H1 (cell line): Measurements from ENCODE around the gene RERE. TPM values are rescaled to one million over a fixed set of nuclear protein-coding genes. Genes with fewer than 3 reads are reported as not detected.

Experiments
- CTCF ChIA-PET: fragments of 300-600 bp; sonication (Branson Sonifier 250); formaldehyde crosslinking; loops from one replicate; lab custom pipeline; 2021; ENCODE audit not compliant: partially characterized antibody; lab: Charles Lee
- POLR2A ChIA-PET: fragments of 300-600 bp; sonication (Branson Sonifier 250); formaldehyde crosslinking; loops from one replicate; lab custom pipeline; 2021; ENCODE audit warnings: inconsistent platforms; ENCODE audit not compliant: partially characterized antibody; lab: Charles Lee
- DNase-seq, 2 experiments: peaks; one replicate each; pipeline versions ENCODE4 v3.0.0 to v3.0.0-alpha.2; 2010 to 2022; ENCODE audit warnings: low spot score in 2 of 2, low read depth in 1 of 2, mixed read lengths in 1 of 2
- FAIRE-seq: peaks from 2 replicates; lab custom pipeline; 2011; peaks lifted over from hg19 to GRCh38; lab: Jason Lieb, UNC
- H2AFZ ChIP-seq: 2 replicates; pipeline ENCODE4 v1.8.1; 2012; ENCODE audit warnings: low read length, inconsistent platforms
- H2AK5ac ChIP-seq: 2 replicates; pipeline ENCODE4 v1.6.1; 2013; ENCODE audit warnings: low read depth, low read length
- H2BK120ac ChIP-seq: replicated peaks from 2 replicates; pipeline ENCODE3; 2013; ENCODE audit warnings: low read depth, low read length, inconsistent platforms
- H2BK12ac ChIP-seq: 2 replicates; pipeline ENCODE4 v1.6.1; 2013; ENCODE audit warnings: low read depth, low read length
- H2BK15ac ChIP-seq: 2 replicates; pipeline ENCODE4 v1.6.1; 2013; ENCODE audit warnings: low read length
- H2BK20ac ChIP-seq: 2 replicates; pipeline ENCODE4 v1.6.1; 2013; ENCODE audit warnings: low read length
- H2BK5ac ChIP-seq: 2 replicates; pipeline ENCODE4 v1.6.1; 2013; ENCODE audit warnings: low read depth, low read length
- H3K14ac ChIP-seq: 2 replicates; pipeline ENCODE4 v1.6.1; 2013; ENCODE audit warnings: inconsistent platforms; ENCODE audit not compliant: insufficient read length
- H3K18ac ChIP-seq: 2 replicates; pipeline ENCODE4 v1.6.1; 2013; ENCODE audit warnings: low read length; ENCODE audit errors: extremely low read depth
- H3K23ac ChIP-seq: 2 replicates; pipeline ENCODE4 v1.6.1; 2013; ENCODE audit warnings: inconsistent platforms; ENCODE audit not compliant: insufficient read length
- H3K23me2 ChIP-seq: 2 replicates; pipeline ENCODE4 v1.6.1; 2013; ENCODE audit warnings: low read depth, low read length
- H3K27ac ChIP-seq: 2 replicates; pipeline ENCODE4 v1.6.1; 2011; ENCODE audit warnings: low read depth, low read length, inconsistent platforms
- H3K27me3 ChIP-seq, 4 experiments: replicated peaks in 1 of 4; 1 replicate in 1 of 4; 2 replicates in 3 of 4; pipeline versions ENCODE4 v1.6.1 to v1.8.1; 2011 to 2013; ENCODE audit warnings: low read length in 3 of 4, mild to moderate bottlenecking in 3 of 4, inconsistent platforms in 2 of 4, mixed read lengths in 2 of 4, moderate library complexity in 1 of 4; ENCODE audit not compliant: control insufficient read depth in 3 of 4, insufficient read depth in 3 of 4; ENCODE audit errors: extremely low read depth in 1 of 4
- H3K36me3 ChIP-seq, 4 experiments: 2 replicates each; pipeline versions ENCODE4 v1.6.1 to v1.8.1; 2011 to 2013; ENCODE audit warnings: mild to moderate bottlenecking in 4 of 4, low read length in 3 of 4, moderate library complexity in 2 of 4, control low read depth in 1 of 4, inconsistent platforms in 1 of 4; ENCODE audit not compliant: insufficient read depth in 4 of 4, control insufficient read depth in 2 of 4
- H3K4ac ChIP-seq: replicated peaks from 2 replicates; pipeline ENCODE3; 2013; ENCODE audit warnings: low read length, low read depth, mixed read lengths, inconsistent platforms; ENCODE audit not compliant: insufficient read length
- H3K4me1 ChIP-seq, 4 experiments: replicated peaks in 1 of 4; 1 replicate in 1 of 4; 2 replicates in 3 of 4; pipeline versions ENCODE4 v1.6.1 to v1.8.1; 2011 to 2013; ENCODE audit warnings: low read length in 3 of 4, inconsistent platforms in 2 of 4, mixed read lengths in 1 of 4; ENCODE audit not compliant: insufficient read depth in 4 of 4, control insufficient read depth in 3 of 4
- H3K4me2 ChIP-seq, 2 experiments: 2 replicates each; pipeline versions ENCODE4 v1.6.1 to v1.8.1; 2011 to 2013; ENCODE audit warnings: low read depth in 2 of 2, low read length in 2 of 2, control low read depth in 1 of 2, inconsistent platforms in 1 of 2, mild to moderate bottlenecking in 1 of 2; ENCODE audit not compliant: insufficient read depth in 1 of 2
- H3K4me3 ChIP-seq, 4 experiments: fragments of 200-600, 300-600 bp in 1 of 4; sonication (generic), shearing (Covaris generic), sonication (Bioruptor Twin) in 1 of 4; 2 replicates each; pipeline versions ENCODE4 v1.5.1 to v1.8.1; 2011 to 2016; ENCODE audit warnings: low read length in 4 of 4, low read depth in 3 of 4, control low read depth in 2 of 4, inconsistent platforms in 2 of 4, mild to moderate bottlenecking in 2 of 4, mixed read lengths in 1 of 4, moderate library complexity in 1 of 4; ENCODE audit not compliant: insufficient read depth in 2 of 4; ENCODE audit errors: extremely low read depth in 1 of 4
- H3K56ac ChIP-seq: replicated peaks from 2 replicates; pipeline ENCODE3; 2013; ENCODE audit warnings: low read depth, mild to moderate bottlenecking, mixed read lengths, low read length, inconsistent platforms; ENCODE audit not compliant: insufficient read length
- H3K79me1 ChIP-seq: 2 replicates; pipeline ENCODE4 v1.6.1; 2013; ENCODE audit warnings: low read depth, low read length, control low read depth
- H3K79me2 ChIP-seq, 2 experiments: 2 replicates each; pipeline versions ENCODE4 v1.6.1 to v1.8.1; 2012 to 2013; ENCODE audit warnings: low read length in 2 of 2, mild to moderate bottlenecking in 2 of 2, inconsistent platforms in 1 of 2; ENCODE audit not compliant: insufficient read depth in 2 of 2, control insufficient read depth in 1 of 2
- H3K9ac ChIP-seq, 4 experiments: replicated peaks in 1 of 4; 1 replicate in 1 of 4; 2 replicates in 3 of 4; pipeline versions ENCODE4 v1.6.1 to v1.8.1; 2011 to 2013; ENCODE audit warnings: low read depth in 3 of 4, low read length in 3 of 4, control low read depth in 2 of 4, mild to moderate bottlenecking in 2 of 4, moderate library complexity in 2 of 4, inconsistent platforms in 1 of 4; ENCODE audit errors: extremely low read depth in 1 of 4
- H3K9me3 ChIP-seq, 2 experiments: 2 replicates each; pipeline versions ENCODE4 v1.6.1 to v1.8.1; 2012 to 2013; ENCODE audit warnings: mild to moderate bottlenecking in 2 of 2, moderate library complexity in 2 of 2, control low read depth in 1 of 2, inconsistent platforms in 1 of 2, low read depth in 1 of 2, low read length in 1 of 2, mixed read lengths in 1 of 2; ENCODE audit not compliant: insufficient read depth in 2 of 2
- H4K20me1 ChIP-seq, 2 experiments: replicated peaks in 1 of 2; 2 replicates each; pipeline versions ENCODE3 to v1.8.1; 2011 to 2013; ENCODE audit warnings: inconsistent platforms in 2 of 2, low read length in 2 of 2, mild to moderate bottlenecking in 1 of 2; ENCODE audit not compliant: insufficient read depth in 2 of 2, control insufficient read depth in 1 of 2
- H4K5ac ChIP-seq: 2 replicates; pipeline ENCODE4 v1.6.1; 2013; ENCODE audit warnings: low read length, low read depth, mixed read lengths, inconsistent platforms; ENCODE audit not compliant: insufficient read length
- H4K8ac ChIP-seq: 2 replicates; pipeline ENCODE4 v1.8.0; 2013; ENCODE audit warnings: mild to moderate bottlenecking, moderate library complexity, low read length, inconsistent platforms; ENCODE audit not compliant: insufficient read depth; ENCODE audit errors: extremely low read depth
- H4K91ac ChIP-seq: replicated peaks from 2 replicates; pipeline ENCODE3; 2013; ENCODE audit warnings: low read length, mixed read lengths, inconsistent platforms; ENCODE audit not compliant: insufficient read length
- CBX5 ChIP-seq: fragments of 300-800, 300-1000 bp; sonication (generic); IDR thresholded peaks from 2 replicates; pipeline ENCODE4 v1.7.1; 2016; ENCODE audit warnings: antibody characterized with exemption, low read length, low read depth
- CBX8 ChIP-seq: fragments of 300-800, 300-1000 bp; sonication (generic); IDR thresholded peaks from 2 replicates; pipeline ENCODE4 v1.7.1; 2016; ENCODE audit warnings: low read depth, low read length, borderline replicate concordance
- CREB1 ChIP-seq: IDR thresholded peaks from 2 replicates; pipeline ENCODE4 v1.6.1; 2012; ENCODE audit warnings: inconsistent platforms
- EP300 ChIP-seq, 2 experiments: IDR thresholded peaks; 1 replicate in 1 of 2; 2 replicates in 1 of 2; pipeline ENCODE4 v1.6.1; 2011 to 2012; ENCODE audit warnings: low read depth in 2 of 2, low read length in 2 of 2, mild to moderate bottlenecking in 2 of 2, borderline replicate concordance in 1 of 2, inconsistent platforms in 1 of 2, moderate library complexity in 1 of 2
- GTF2F1 ChIP-seq: IDR thresholded peaks from 2 replicates; pipeline ENCODE4 v1.6.1; 2012; ENCODE audit warnings: low read depth, low read length, improper control_type of control experiment, borderline replicate concordance
- JUND ChIP-seq: IDR thresholded peaks from 2 replicates; pipeline ENCODE4 v1.6.1; 2011; ENCODE audit warnings: mild to moderate bottlenecking, improper control_type of control experiment, low read length
- KDM1A ChIP-seq: fragments of 200-600, 300-600 bp; sonication (generic); IDR thresholded peaks from 2 replicates; pipeline ENCODE4 v1.7.1; 2016; ENCODE audit warnings: mild to moderate bottlenecking, low read length, borderline replicate concordance
- NRF1 ChIP-seq: IDR thresholded peaks from 2 replicates; pipeline ENCODE4 v1.6.1; 2011; ENCODE audit warnings: mild to moderate bottlenecking, low read depth, low read length, improper control_type of control experiment
- POLR2AphosphoS5 ChIP-seq: IDR thresholded peaks from 2 replicates; pipeline ENCODE4 v1.6.1; 2011; ENCODE audit warnings: low read depth, low read length
- SP1 ChIP-seq: IDR thresholded peaks from 2 replicates; pipeline ENCODE4 v1.6.1; 2011; ENCODE audit warnings: low read depth, low read length
- TEAD4 ChIP-seq: IDR thresholded peaks from 2 replicates; pipeline ENCODE4 v1.6.1; 2012; ENCODE audit warnings: low read depth, low read length, inconsistent platforms, mixed read lengths
- ZNF274 ChIP-seq: IDR thresholded peaks from 2 replicates; pipeline ENCODE4 v1.7.0; 2012; ENCODE audit warnings: low read length, borderline replicate concordance; ENCODE audit errors: extremely low read depth
- WGBS, 2 experiments: shearing (Covaris generic) in 1 of 2; methylation state at CpG; one replicate each; pipeline versions ENCODE4 v1.1.6 to v1.1.7; 2013 to 2015; ENCODE audit warnings: low lambda C conversion rate in 2 of 2, mixed read lengths in 2 of 2, inconsistent platforms in 1 of 2, low coverage in 1 of 2, missing lambda C conversion rate in 1 of 2; ENCODE audit not compliant: insufficient replicate concordance in 2 of 2, insufficient coverage in 1 of 2, insufficient read length in 1 of 2; ENCODE audit errors: extremely low coverage in 1 of 2, missing lambda C conversion rate in 1 of 2; 5-methylcytosine and 5-hydroxymethylcytosine counted together
- polyA plus RNA-seq, 7 experiments: library from polyadenylated mRNA; depleted of rRNA in 3 of 7; stranded (reverse) in 5 of 7; unstranded in 2 of 7; fragments of >200 nt in 5 of 7; fragments of 200-250 nt in 2 of 7; gene quantifications; 1 replicate in 5 of 7; 2 replicates in 1 of 7; 4 replicates in 1 of 7; pipeline versions ENCODE4 v1.2.1 to v1.2.3, GENCODE V29; 2011 to 2013; ENCODE audit warnings: missing spikeins in 2 of 7, mixed read lengths in 2 of 7
- total RNA-seq: library from RNA; stranded (reverse); fragmentation: NEBNext Ultra II Directional; extraction: Animal tissue kit (Norgen Biotek cat#: 25700); gene quantifications from 2 replicates; pipeline ENCODE4 v1.2.1, GENCODE V29; 2021
- TF ChIP-seq, protein P1 (sequence below): IDR thresholded peaks from 2 replicates; pipeline ENCODE4 v1.6.1; 2011; ENCODE audit warnings: low read length, improper control_type of control experiment

The RERE gene
- total and polyA plus RNA-seq, 2 of the 8 experiments (the other 6 are each of a cell fraction or from before 2014, with no cell fraction given) = 15.3 to 142 TPM

DNA sequence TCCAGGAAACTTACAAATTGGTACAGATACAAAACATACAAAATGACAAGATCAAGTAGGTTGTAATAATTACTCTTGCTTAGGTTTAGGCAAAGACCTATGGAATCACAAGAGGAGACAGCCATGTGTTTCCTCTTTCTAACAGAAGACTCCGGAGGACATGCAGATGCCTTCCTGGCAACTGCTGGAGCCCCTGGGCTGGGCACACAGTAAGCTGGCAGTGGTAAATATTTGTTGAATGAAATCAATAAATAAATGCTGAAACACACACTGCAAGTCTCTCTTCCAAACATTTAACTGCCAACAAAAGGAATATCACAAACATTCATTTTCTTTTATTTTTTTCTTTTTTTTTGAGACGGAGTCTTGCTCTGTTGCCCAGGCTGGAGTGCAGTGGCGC lies 350.1 kb downstream of the RERE start:
- H2BK5ac ChIP-seq = no peak overlapping the region
- no peak overlapping the region for H2BK120ac ChIP-seq
- H2AK5ac ChIP-seq = no peak overlapping the region
- H3K23me2 ChIP-seq = no peaks in the 10 kb centered on the region
- no peak overlapping the region for H2BK12ac ChIP-seq
- no peaks in the 10 kb centered on the region for H3K27me3 ChIP-seq
- peaks cover 0 to 8% of the 10 kb centered on the region in 2 experiments; a peak in 2 of 4 replicates for H3K79me2 ChIP-seq
- no peak overlapping the region for H3K23ac ChIP-seq
- WGBS, 2 experiments = 88% methylated on average over 3 of the region's 3 CpGs; no CpG with 5 or more reads in 1 of the 2 experiments
- no peak overlapping the region for H4K5ac ChIP-seq
- no peak overlapping the region for H3K27ac ChIP-seq
- no peak overlapping the region for H4K91ac ChIP-seq
- DNase-seq = no peak
- no peak overlapping the region for H2BK15ac ChIP-seq
- no peak overlapping the region for H2BK20ac ChIP-seq
- POLR2A ChIA-PET = no interaction called here
- CTCF ChIA-PET = interaction anchor here (0.6 to 1.6 kb wide), 4 partner anchors 11 to 905 kb away, joined by 3 to 4 read pairs (median 3); no protein-coding TSS in a partner anchor
- peaks cover 10 to 24% (median 16%) of the 10 kb centered on the region in 4 experiments for H3K4me1 ChIP-seq
- H3K18ac ChIP-seq = no peak overlapping the region
- H3K4me3 ChIP-seq = no peak overlapping the region
- H4K20me1 ChIP-seq = peaks cover 0 to 2% of the 10 kb centered on the region in 2 experiments
- H4K8ac ChIP-seq = 0 out of 2 replicates have a peak overlapping the region, but pooled peaks have one; percentile 43
- no peaks in the 10 kb centered on the region; a peak in 1 of 8 replicates for H3K36me3 ChIP-seq
- TF ChIP-seq CREB1 = no peak
- TF ChIP-seq NRF1 = no peak
- no peak for TF ChIP-seq GTF2F1
- no peak for TF ChIP-seq SP1
- TF ChIP-seq, protein P1, sequence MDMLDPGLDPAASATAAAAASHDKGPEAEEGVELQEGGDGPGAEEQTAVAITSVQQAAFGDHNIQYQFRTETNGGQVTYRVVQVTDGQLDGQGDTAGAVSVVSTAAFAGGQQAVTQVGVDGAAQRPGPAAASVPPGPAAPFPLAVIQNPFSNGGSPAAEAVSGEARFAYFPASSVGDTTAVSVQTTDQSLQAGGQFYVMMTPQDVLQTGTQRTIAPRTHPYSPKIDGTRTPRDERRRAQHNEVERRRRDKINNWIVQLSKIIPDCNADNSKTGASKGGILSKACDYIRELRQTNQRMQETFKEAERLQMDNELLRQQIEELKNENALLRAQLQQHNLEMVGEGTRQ = no peak
- no peak for TF ChIP-seq ZNF274
- no peak for TF ChIP-seq JUND
- TF ChIP-seq CBX5 = no peak
- no peak for TF ChIP-seq CBX8
- TF ChIP-seq POLR2AphosphoS5 = no peak
- no peak for TF ChIP-seq KDM1A
- no peak for TF ChIP-seq TEAD4
- TF ChIP-seq EP300 (IDR thresholded peaks at IDR 0.05; ENCODE audit: borderline replicate concordance in 1 of 2, low read depth in 2 of 2, low read length in 2 of 2) = no peak
- TF ChIP-seq, all 59 proteins: peak for 0
- H3K4ac ChIP-seq = no peak overlapping the region
- no peak for FAIRE-seq
- no peak overlapping the region for H3K4me2 ChIP-seq
- no peak overlapping the region for H3K9ac ChIP-seq
- H3K56ac ChIP-seq = no peak overlapping the region
- H3K14ac ChIP-seq = no peak overlapping the region
- H3K79me1 ChIP-seq = no peaks in the 10 kb centered on the region
- no peak overlapping the region for H2AFZ ChIP-seq
- no peaks in the 10 kb centered on the region for H3K9me3 ChIP-seq
